Mammary epithelial cell (primary cell): Measurements from ENCODE around the gene TTC9C.

Experiments used
- CTCF ChIP-seq, 2 donors: IDR thresholded peaks in 1 of 2; conservative IDR thresholded peaks in 1 of 2; 2 replicates each; pipeline ENCODE4 v1.5.1; 2011 to 2012; ENCODE audit warnings: inconsistent platforms in 2 of 2, low read length in 2 of 2, mild to moderate bottlenecking in 2 of 2, control low read depth in 1 of 2, low read depth in 1 of 2; ENCODE audit not compliant: insufficient read depth in 1 of 2; ENCODE audit errors: extremely low read depth in 1 of 2
- EZH2 ChIP-seq: IDR thresholded peaks from 2 replicates; pipeline ENCODE4 v1.6.1; 2012; ENCODE audit warnings: low read length, inconsistent platforms, borderline replicate concordance

GRCh38 chr11:62712861-62713260 lies 15.4 kb upstream of the TTC9C start:
- no peak for TF ChIP-seq CTCF (conservative IDR thresholded peaks at IDR 0.05 in 1 of 2, IDR thresholded peaks at IDR 0.05 in 1 of 2; ENCODE audit: extremely low read depth in 1 of 2, insufficient read depth in 1 of 2, low read depth in 1 of 2, low read length in 2 of 2)
- TF ChIP-seq EZH2: no peak
